ENCODE results near the gene PRDM5. TPM values are rescaled to one million over a fixed set of nuclear protein-coding genes. Genes with fewer than 3 reads are reported as not detected.

The PRDM5 gene
- total and polyA plus RNA-seq, 10 of the 15 experiments (the other 5 are each of a cell fraction or from before 2014, with no cell fraction given): 0.07 TPM; not detected in 9

DNA sequence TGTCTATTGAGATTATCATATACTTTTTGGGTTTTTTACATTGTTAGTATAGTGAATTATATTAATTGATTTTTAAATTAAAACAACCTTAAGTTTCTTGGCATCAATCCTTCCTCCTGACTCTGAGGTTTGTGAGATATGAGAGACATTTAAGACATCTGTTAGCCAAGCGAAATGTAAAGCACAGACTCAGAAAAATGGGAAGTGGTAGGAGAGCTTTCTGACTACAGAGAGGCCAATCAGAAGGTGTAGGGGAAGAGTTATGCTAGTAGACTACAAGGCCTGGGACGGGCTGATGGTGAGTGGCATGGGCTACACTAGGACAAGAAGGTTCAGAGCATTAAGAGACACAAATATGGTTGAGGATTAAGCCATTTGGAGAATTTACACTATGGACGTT is 255.4 kb downstream of the PRDM5 start:
- ATAC-seq (no peak), FAIRE-seq (no peak), DNase-seq (ENCODE audit: low read depth, low spot score) (no peak)
- Histone ChIP-seq H3K79me2 (ENCODE audit: control insufficient read depth, insufficient read depth, low read length) (no peaks in the 10 kb centered on the region), H3K4me2 (ENCODE audit: control insufficient read depth, insufficient read depth) (no peak overlapping the region), H2AFZ (ENCODE audit: control insufficient read depth, low read depth, low read length) (no peak overlapping the region), H3K9ac (ENCODE audit: control insufficient read depth, insufficient read depth, low read length) (no peak overlapping the region), H4K20me1 (ENCODE audit: control insufficient read depth, insufficient read depth) (no peaks in the 10 kb centered on the region), H3K4me1 (ENCODE audit: control insufficient read depth, insufficient read depth, low read length) (no peaks in the 10 kb centered on the region), H3K27me3 (replicated peaks in 1 of 2; ENCODE audit: control insufficient read depth in 2 of 2, insufficient read depth in 2 of 2, low read length in 1 of 2) (no peaks in the 10 kb centered on the region), H3K9me3 (replicated peaks; ENCODE audit: control insufficient read depth, insufficient read depth, low read length) (no peaks in the 10 kb centered on the region), H3K4me3 (no peak overlapping the region), H3K27ac (ENCODE audit: control insufficient read depth, insufficient read depth) (no peak overlapping the region), H3K36me3 (ENCODE audit: control insufficient read depth in 2 of 2, insufficient read depth in 2 of 2, low read length in 1 of 2) (no peaks in the 10 kb centered on the region)
- SMC1A ChIA-PET (ENCODE audit: uncharacterized antibody, unreplicated experiment): no interaction called here
- RAD21 ChIA-PET (ENCODE audit: unreplicated experiment): no interaction called here
- intact Hi-C loops (cut with micrococcal nuclease; ENCODE audit: unreplicated experiment): no loop called here
- CTCF ChIA-PET: no interaction called here
- WGBS (ENCODE audit: insufficient coverage, insufficient replicate concordance, low lambda C conversion rate, missing lambda C conversion rate): 0% methylated on average over 3 of the region's 3 CpGs
- no TSS peak for BruUV-seq (replicated peaks)
- in situ Hi-C loops (cut with MboI): no loop called here
- POLR2A ChIA-PET: no interaction called here
- TF ChIP-seq, protein P1, sequence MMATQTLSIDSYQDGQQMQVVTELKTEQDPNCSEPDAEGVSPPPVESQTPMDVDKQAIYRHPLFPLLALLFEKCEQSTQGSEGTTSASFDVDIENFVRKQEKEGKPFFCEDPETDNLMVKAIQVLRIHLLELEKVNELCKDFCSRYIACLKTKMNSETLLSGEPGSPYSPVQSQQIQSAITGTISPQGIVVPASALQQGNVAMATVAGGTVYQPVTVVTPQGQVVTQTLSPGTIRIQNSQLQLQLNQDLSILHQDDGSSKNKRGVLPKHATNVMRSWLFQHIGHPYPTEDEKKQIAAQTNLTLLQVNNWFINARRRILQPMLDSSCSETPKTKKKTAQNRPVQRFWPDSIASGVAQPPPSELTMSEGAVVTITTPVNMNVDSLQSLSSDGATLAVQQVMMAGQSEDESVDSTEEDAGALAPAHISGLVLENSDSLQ (IDR thresholded peaks at IDR 0.05): no peak
- TF ChIP-seq, protein P2, sequence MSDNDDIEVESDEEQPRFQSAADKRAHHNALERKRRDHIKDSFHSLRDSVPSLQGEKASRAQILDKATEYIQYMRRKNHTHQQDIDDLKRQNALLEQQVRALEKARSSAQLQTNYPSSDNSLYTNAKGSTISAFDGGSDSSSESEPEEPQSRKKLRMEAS (IDR thresholded peaks at IDR 0.05; ENCODE audit: low read depth, low read length): no peak
- TF ChIP-seq NFYA (IDR thresholded peaks at IDR 0.05; ENCODE audit: borderline replicate concordance, low read depth, low read length) (no peak), WRNIP1 (IDR thresholded peaks at IDR 0.05; ENCODE audit: borderline replicate concordance, low read depth, low read length) (no peak), ZNF274 (IDR thresholded peaks at IDR 0.05; ENCODE audit: insufficient read depth, insufficient read length) (no peak), SIN3A (IDR thresholded peaks at IDR 0.05; ENCODE audit: low read depth, low read length) (no peak), CEBPB (IDR thresholded peaks at IDR 0.05; ENCODE audit: borderline replicate concordance in 1 of 2, low read depth in 2 of 2, low read length in 2 of 2) (no peak), SMAD5 (IDR thresholded peaks at IDR 0.05; ENCODE audit: low read depth) (no peak), RAD51 (IDR thresholded peaks at IDR 0.05) (no peak), KAT2A (conservative IDR thresholded peaks at IDR 0.05; ENCODE audit: control insufficient read depth, low read depth, low read length) (no peak), POLR2AphosphoS2 (IDR thresholded peaks at IDR 0.05; ENCODE audit: low read depth, low read length) (no peak), SPI1 (IDR thresholded peaks at IDR 0.05; ENCODE audit: borderline replicate concordance, insufficient read depth, low read depth, low read length) (no peak), RFX5 (IDR thresholded peaks at IDR 0.05; ENCODE audit: low read depth, low read length) (no peak), HDAC2 (IDR thresholded peaks at IDR 0.05) (no peak), SP1 (IDR thresholded peaks at IDR 0.05; ENCODE audit: low read depth, low read length) (no peak)
- TF ChIP-seq, protein P3, sequence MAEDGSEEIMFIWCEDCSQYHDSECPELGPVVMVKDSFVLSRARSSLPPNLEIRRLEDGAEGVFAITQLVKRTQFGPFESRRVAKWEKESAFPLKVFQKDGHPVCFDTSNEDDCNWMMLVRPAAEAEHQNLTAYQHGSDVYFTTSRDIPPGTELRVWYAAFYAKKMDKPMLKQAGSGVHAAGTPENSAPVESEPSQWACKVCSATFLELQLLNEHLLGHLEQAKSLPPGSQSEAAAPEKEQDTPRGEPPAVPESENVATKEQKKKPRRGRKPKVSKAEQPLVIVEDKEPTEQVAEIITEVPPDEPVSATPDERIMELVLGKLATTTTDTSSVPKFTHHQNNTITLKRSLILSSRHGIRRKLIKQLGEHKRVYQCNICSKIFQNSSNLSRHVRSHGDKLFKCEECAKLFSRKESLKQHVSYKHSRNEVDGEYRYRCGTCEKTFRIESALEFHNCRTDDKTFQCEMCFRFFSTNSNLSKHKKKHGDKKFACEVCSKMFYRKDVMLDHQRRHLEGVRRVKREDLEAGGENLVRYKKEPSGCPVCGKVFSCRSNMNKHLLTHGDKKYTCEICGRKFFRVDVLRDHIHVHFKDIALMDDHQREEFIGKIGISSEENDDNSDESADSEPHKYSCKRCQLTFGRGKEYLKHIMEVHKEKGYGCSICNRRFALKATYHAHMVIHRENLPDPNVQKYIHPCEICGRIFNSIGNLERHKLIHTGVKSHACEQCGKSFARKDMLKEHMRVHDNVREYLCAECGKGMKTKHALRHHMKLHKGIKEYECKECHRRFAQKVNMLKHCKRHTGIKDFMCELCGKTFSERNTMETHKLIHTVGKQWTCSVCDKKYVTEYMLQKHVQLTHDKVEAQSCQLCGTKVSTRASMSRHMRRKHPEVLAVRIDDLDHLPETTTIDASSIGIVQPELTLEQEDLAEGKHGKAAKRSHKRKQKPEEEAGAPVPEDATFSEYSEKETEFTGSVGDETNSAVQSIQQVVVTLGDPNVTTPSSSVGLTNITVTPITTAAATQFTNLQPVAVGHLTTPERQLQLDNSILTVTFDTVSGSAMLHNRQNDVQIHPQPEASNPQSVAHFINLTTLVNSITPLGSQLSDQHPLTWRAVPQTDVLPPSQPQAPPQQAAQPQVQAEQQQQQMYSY (CRISPR knock-in tag; IDR thresholded peaks at IDR 0.05): no peak
- TF ChIP-seq, protein P4, sequence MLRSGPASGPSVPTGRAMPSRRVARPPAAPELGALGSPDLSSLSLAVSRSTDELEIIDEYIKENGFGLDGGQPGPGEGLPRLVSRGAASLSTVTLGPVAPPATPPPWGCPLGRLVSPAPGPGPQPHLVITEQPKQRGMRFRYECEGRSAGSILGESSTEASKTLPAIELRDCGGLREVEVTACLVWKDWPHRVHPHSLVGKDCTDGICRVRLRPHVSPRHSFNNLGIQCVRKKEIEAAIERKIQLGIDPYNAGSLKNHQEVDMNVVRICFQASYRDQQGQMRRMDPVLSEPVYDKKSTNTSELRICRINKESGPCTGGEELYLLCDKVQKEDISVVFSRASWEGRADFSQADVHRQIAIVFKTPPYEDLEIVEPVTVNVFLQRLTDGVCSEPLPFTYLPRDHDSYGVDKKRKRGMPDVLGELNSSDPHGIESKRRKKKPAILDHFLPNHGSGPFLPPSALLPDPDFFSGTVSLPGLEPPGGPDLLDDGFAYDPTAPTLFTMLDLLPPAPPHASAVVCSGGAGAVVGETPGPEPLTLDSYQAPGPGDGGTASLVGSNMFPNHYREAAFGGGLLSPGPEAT (IDR thresholded peaks at IDR 0.05; ENCODE audit: low read depth): no peak
- TF ChIP-seq, protein P5, sequence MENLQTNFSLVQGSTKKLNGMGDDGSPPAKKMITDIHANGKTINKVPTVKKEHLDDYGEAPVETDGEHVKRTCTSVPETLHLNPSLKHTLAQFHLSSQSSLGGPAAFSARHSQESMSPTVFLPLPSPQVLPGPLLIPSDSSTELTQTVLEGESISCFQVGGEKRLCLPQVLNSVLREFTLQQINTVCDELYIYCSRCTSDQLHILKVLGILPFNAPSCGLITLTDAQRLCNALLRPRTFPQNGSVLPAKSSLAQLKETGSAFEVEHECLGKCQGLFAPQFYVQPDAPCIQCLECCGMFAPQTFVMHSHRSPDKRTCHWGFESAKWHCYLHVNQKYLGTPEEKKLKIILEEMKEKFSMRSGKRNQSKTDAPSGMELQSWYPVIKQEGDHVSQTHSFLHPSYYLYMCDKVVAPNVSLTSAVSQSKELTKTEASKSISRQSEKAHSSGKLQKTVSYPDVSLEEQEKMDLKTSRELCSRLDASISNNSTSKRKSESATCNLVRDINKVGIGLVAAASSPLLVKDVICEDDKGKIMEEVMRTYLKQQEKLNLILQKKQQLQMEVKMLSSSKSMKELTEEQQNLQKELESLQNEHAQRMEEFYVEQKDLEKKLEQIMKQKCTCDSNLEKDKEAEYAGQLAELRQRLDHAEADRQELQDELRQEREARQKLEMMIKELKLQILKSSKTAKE (IDR thresholded peaks at IDR 0.05; ENCODE audit: low read depth, poor library complexity, severe bottlenecking): no peak
